Thoracic aorta (tissue), 2 donors: ENCODE data around the gene MITF. TPM values are rescaled to one million over a fixed set of nuclear protein-coding genes. Genes with fewer than 3 reads are reported as not detected.
A peak's percentile ranks its signal among the peaks of the same experiment; 100 is the strongest.

Experiments used
- ATAC-seq: fragments of 150-250 bp; one replicate; pipeline ENCODE4 v1.8.0; 2017; ENCODE audit warnings: low read depth; ENCODE audit not compliant: insufficient number of reproducible peaks, low FRiP score
- DNase-seq: peaks from one replicate; pipeline ENCODE4 v3.0.0-alpha.2; 2020; ENCODE audit warnings: low spot score
- H3K27ac ChIP-seq, 2 donors: fragments of 200-600 bp; sonication (generic); 1 replicate in 1 of 2; 2 replicates in 1 of 2; pipeline ENCODE4 v1.5.1; 2016; ENCODE audit warnings: mild to moderate bottlenecking in 2 of 2, moderate library complexity in 2 of 2
- H3K27me3 ChIP-seq: fragments of 200-600 bp; sonication (generic); replicated peaks from 2 replicates; pipeline ENCODE4 v1.6.0; 2016; ENCODE audit warnings: mild to moderate bottlenecking; ENCODE audit not compliant: insufficient read depth
- H3K36me3 ChIP-seq: fragments of 200-600 bp; sonication (generic); one replicate; pipeline ENCODE4 v1.5.1; 2016
- H3K4me1 ChIP-seq, 2 donors: fragments of 200-600 bp; sonication (generic); 1 replicate in 1 of 2; 2 replicates in 1 of 2; pipeline versions ENCODE4 v1.5.1 to v1.6.0; 2016; ENCODE audit warnings: low read depth in 2 of 2, mild to moderate bottlenecking in 1 of 2; ENCODE audit not compliant: control insufficient read depth in 1 of 2
- H3K4me3 ChIP-seq: fragments of 200-600 bp; sonication (generic); 2 replicates; pipeline ENCODE4 v1.5.1; 2016; ENCODE audit warnings: mild to moderate bottlenecking
- H3K9me3 ChIP-seq: fragments of 200-600 bp; sonication (generic); 2 replicates; pipeline ENCODE4 v1.5.1; 2016
- total RNA-seq, 2 donors: library from RNA; depleted of rRNA; stranded (reverse); fragments of >200 nt; gene quantifications; one replicate each; pipeline versions ENCODE4 v1.1.0 to v1.2.3, GENCODE V29; 2016
- TF ChIP-seq, protein P1 (sequence below): fragments of 200-600 bp; sonication (generic); IDR thresholded peaks from one replicate; pipeline ENCODE4 v1.5.1; 2019; ENCODE audit warnings: antibody characterized with exemption

The MITF gene
- total RNA-seq, 2 donors from 2014 or later = 12.3 to 12.7 TPM

DNA sequence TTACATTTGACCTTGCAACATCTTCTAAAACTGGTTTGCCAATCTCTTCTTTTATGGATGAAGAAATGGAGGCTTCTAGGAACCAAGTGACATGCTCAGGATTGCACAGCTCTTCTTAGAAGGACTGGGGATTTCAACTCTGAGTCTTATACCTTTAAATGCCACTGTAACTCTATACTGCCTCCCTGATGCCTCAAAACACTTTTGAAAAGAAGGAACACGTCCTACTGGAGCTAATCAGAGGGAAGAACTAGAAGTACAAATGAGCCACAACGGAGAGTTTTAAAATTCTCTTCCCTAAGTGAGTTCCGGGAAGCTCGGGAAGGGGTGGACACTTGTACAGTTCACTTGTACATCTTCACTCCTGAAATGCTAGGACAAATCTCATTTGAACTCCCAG, 949 bp upstream of the MITF start:
- TF ChIP-seq, protein P1, sequence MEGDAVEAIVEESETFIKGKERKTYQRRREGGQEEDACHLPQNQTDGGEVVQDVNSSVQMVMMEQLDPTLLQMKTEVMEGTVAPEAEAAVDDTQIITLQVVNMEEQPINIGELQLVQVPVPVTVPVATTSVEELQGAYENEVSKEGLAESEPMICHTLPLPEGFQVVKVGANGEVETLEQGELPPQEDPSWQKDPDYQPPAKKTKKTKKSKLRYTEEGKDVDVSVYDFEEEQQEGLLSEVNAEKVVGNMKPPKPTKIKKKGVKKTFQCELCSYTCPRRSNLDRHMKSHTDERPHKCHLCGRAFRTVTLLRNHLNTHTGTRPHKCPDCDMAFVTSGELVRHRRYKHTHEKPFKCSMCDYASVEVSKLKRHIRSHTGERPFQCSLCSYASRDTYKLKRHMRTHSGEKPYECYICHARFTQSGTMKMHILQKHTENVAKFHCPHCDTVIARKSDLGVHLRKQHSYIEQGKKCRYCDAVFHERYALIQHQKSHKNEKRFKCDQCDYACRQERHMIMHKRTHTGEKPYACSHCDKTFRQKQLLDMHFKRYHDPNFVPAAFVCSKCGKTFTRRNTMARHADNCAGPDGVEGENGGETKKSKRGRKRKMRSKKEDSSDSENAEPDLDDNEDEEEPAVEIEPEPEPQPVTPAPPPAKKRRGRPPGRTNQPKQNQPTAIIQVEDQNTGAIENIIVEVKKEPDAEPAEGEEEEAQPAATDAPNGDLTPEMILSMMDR = no peak
- H3K4me3 ChIP-seq = peak overlapping the region; percentile 87
- H3K4me1 ChIP-seq = peaks cover 3 to 17% of the 10 kb centered on the region in 2 donors
- H3K27ac ChIP-seq = peak overlapping the region; percentile 54 to 70
- DNase-seq = no peak
- H3K36me3 ChIP-seq = no peaks in the 10 kb centered on the region
- no peaks in the 10 kb centered on the region for H3K27me3 ChIP-seq
- no peak for ATAC-seq
- H3K9me3 ChIP-seq = no peaks in the 10 kb centered on the region

DNA sequence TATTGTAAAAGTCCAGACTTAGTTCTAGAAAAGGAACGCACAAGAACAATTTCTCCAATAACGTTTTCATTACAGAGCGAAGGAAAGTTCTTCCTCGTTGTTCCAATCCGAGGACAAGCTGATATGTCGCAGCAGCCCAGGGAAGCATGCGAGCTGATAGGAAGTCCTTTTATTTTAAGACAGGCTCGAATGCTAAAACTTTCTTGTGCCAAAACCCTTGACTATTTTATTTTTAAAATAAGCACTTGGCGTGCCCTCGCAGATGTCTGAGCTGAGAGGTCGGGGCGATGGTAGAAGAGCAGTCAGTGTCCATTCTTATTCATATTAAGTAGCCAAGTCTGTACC, 433 bp upstream of the MITF start:
- peaks cover 3 to 18% of the 10 kb centered on the region in 2 donors for H3K4me1 ChIP-seq
- no peaks in the 10 kb centered on the region for H3K36me3 ChIP-seq
- H3K27ac ChIP-seq = peak overlapping the region; percentile 54 to 70
- DNase-seq (no peak), ATAC-seq (no peak)
- no peaks in the 10 kb centered on the region for H3K9me3 ChIP-seq
- TF ChIP-seq, protein P1 = no peak
- peak overlapping the region; percentile 87 for H3K4me3 ChIP-seq
- H3K27me3 ChIP-seq = no peaks in the 10 kb centered on the region

DNA sequence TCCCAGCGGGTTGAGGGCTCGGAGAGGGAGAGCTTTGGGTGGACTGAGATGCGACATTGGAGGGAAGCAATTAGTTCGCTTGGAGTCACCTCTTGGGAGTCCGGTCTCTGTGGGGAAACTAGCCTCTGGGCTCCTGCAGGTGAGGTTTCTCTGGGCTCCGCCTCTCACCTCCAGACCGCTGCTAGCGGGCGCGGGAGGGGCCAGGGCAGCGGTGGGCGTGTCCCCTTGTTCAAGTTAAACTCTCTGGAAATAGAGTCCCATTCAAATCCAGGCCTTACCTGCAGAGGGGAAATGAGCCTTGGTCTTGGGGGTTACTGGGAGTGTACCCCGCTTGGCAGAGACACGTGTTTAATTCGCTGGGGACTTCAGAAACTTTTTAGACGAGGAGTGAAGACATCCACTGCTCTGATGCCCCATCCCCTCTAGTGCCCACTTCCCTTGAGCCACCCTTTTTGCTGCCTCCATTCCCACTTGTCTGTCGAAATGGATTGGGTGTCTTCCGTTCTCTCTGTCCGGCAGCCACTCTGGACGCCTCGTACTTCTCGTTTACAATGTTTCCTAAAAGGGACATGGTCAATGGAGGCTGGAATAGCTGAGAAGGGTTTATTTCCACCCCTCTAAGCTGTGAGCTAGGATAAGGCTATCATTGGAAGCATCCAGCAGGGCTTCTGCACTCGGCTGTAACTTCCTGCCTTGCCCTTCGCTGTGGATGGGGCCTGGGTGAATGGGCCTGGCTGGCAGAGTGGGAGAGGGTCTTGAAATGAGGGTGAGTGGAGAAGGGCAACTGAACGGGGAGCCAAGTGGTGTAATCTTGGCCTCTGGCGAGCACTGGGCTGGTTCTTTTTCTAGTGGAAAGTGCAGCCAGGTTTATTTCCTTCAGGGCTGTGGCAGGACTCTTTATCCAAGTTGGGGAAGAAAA, 1.1 kb downstream of the MITF start:
- DNase-seq = no peak
- TF ChIP-seq, protein P1 = no peak
- Histone ChIP-seq H3K36me3 (no peaks in the 10 kb centered on the region), H3K9me3 (no peaks in the 10 kb centered on the region), H3K27me3 (no peaks in the 10 kb centered on the region), H3K4me3 (peak overlapping the region; percentile 87), H3K27ac (peak overlapping the region in 1 of 2 donors; percentile 70), H3K4me1 (peaks cover 6 to 31% of the 10 kb centered on the region in 2 donors)
- ATAC-seq = no peak

DNA sequence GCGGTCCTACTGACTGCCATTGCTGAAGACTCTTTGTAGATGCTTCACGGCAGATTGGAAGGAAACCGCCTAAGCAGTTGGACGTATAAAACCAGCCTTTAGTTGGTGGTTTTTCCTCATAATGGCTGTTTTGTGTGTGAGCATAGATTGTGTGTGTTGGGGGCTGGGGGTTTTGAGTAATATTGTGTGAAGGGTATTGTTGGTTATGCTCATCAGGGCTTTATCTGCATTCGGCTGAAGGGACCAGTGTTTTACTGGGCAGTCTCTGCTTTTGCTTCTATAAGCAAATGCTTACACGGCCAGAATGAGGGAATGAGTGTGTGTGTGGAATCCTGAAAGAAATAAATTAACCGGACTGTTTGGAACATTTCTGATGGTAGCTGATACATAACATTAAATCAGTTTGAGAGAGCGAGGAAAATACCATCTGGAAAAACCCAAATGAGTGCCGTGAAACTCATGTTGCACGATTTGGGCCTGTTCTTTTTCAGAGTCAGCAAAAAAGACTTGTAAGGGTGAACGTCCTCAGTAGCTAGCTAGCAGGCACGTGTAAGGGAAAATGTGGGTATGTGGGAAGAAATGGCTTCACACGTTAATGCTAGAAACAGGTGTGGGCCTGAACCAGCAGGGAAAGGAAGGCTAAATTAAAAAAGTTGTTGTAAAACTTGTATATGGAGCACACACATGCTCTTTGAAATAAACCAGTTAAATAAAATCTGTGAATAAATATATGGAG, 1.9 kb downstream of the MITF start:
- ATAC-seq = no peak
- TF ChIP-seq, protein P1 = no peak
- Histone ChIP-seq H3K9me3 (no peaks in the 10 kb centered on the region), H3K27me3 (no peaks in the 10 kb centered on the region), H3K27ac (no peak overlapping the region), H3K4me3 (peak overlapping the region; percentile 87), H3K4me1 (peaks cover 13 to 39% of the 10 kb centered on the region in 2 donors), H3K36me3 (no peaks in the 10 kb centered on the region)
- no peak for DNase-seq

DNA sequence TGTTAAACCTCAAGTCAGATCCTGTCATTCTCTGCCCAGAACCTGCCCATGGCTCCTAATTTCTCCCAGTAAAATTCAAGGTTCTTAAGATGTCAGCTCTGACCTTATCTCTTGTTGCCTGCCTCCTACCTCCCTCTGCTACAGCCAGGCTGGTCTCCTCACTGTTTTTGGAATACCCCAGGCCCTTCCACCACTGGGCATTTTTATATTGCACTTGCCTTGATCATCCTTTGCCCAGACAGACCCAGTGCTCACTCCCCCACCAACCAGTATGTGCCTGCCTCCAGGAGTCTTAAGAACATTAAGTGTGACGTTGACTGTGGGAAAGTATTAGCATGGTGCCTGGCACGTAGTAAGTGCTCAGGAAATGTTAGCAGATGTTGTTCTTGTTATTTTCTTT, 3.1 kb downstream of the MITF start:
- Histone ChIP-seq H3K4me3 (no peak overlapping the region), H3K36me3 (no peaks in the 10 kb centered on the region), H3K27me3 (no peaks in the 10 kb centered on the region), H3K4me1 (peaks cover 25 to 51% of the 10 kb centered on the region in 2 donors), H3K27ac (no peak overlapping the region), H3K9me3 (no peaks in the 10 kb centered on the region)
- ATAC-seq = no peak
- TF ChIP-seq, protein P1 = no peak
- no peak for DNase-seq
